T-helper 17 cell (primary cell): ENCODE results near the gene ZEB1. TPM values are rescaled to one million over a fixed set of nuclear protein-coding genes. Genes with fewer than 3 reads are reported as not detected.
"Not testable (repeated sequence)": the region's sequence is repeated elsewhere in the genome, so short reads cannot be mapped to it uniquely, and the experiment has no call there.

Experiments used
- ATAC-seq: fragments of 150-1000 bp; cut with Tn5 transposase; 2 replicates; pipeline ENCODE4 v1.10.0; 2021; ENCODE audit warnings: mild to moderate bottlenecking, moderate library complexity
- DNase-seq, 3 donors: peaks; one replicate each; pipeline versions ENCODE4 v3.0.0 to v3.0.0-alpha.2; 2020 to 2021
- H3K9me3 ChIP-seq: one replicate; pipeline ENCODE4 v1.7.0; 2013; ENCODE audit warnings: low read length, mild to moderate bottlenecking; ENCODE audit not compliant: control insufficient read depth, poor library complexity, severe bottlenecking
- H3K27ac Mint-ChIP-seq: one replicate; pipeline ENCODE4 v1.8.0; 2022; ENCODE audit warnings: mild to moderate bottlenecking, moderate library complexity, mixed read lengths
- H3K27me3 Mint-ChIP-seq: one replicate; pipeline ENCODE4 v1.8.0; 2022; ENCODE audit warnings: mixed read lengths
- H3K36me3 Mint-ChIP-seq: one replicate; pipeline ENCODE4 v1.8.0; 2022; ENCODE audit warnings: low read depth, mixed read lengths
- H3K4me1 Mint-ChIP-seq: one replicate; pipeline ENCODE4 v1.8.0; 2022; ENCODE audit warnings: mild to moderate bottlenecking, mixed read lengths
- H3K4me3 Mint-ChIP-seq: one replicate; pipeline ENCODE4 v1.8.0; 2022; ENCODE audit warnings: mild to moderate bottlenecking, moderate library complexity, mixed read lengths
- total RNA-seq, 4 donors: library from RNA in 2 of 4; stranded (reverse) in 2 of 4; gene quantifications; one replicate each; pipeline ENCODE4 v1.2.3 and lab custom pipeline; 2022 to 2026

ZEB1 gene
- total RNA-seq, 2 donors from 2014 or later = 94.6 to 97.6 TPM

- ATAC-seq (no peak), DNase-seq (no peak)
- H3K27ac Mint-ChIP-seq = peak overlapping the region; percentile 79
- no peaks in the 10 kb centered on the region for H3K27me3 Mint-ChIP-seq
- no peaks in the 10 kb centered on the region for H3K9me3 ChIP-seq
- H3K36me3 Mint-ChIP-seq = peaks cover 2% of the 10 kb centered on the region
- peaks cover 30% of the 10 kb centered on the region for H3K4me1 Mint-ChIP-seq
- no peak overlapping the region for H3K4me3 Mint-ChIP-seq
Observed at GRCh38 chr10:31393844-31394243, 74.8 kb downstream of the ZEB1 start.

- H3K4me1 Mint-ChIP-seq = peaks cover 40% of the 10 kb centered on the region
- H3K36me3 Mint-ChIP-seq = peaks cover 6% of the 10 kb centered on the region
- H3K9me3 ChIP-seq = no peaks in the 10 kb centered on the region
- H3K27ac Mint-ChIP-seq = no peak overlapping the region
- ATAC-seq (no peak), DNase-seq (no peak)
- no peak overlapping the region for H3K4me3 Mint-ChIP-seq
- H3K27me3 Mint-ChIP-seq = no peaks in the 10 kb centered on the region
Observed at GRCh38 chr10:31395695-31396094, 76.7 kb downstream of the ZEB1 start.

- H3K9me3 ChIP-seq = no peaks in the 10 kb centered on the region
- ATAC-seq (no peak), DNase-seq (no peak)
- H3K4me1 Mint-ChIP-seq = peaks cover 40% of the 10 kb centered on the region
- peaks cover 4% of the 10 kb centered on the region for H3K36me3 Mint-ChIP-seq
- no peak overlapping the region for H3K4me3 Mint-ChIP-seq
- H3K27me3 Mint-ChIP-seq = no peaks in the 10 kb centered on the region
- no peak overlapping the region for H3K27ac Mint-ChIP-seq
Observed at GRCh38 chr10:31396376-31396775, 77.4 kb downstream of the ZEB1 start.

- no peaks in the 10 kb centered on the region for H3K27me3 Mint-ChIP-seq
- DNase-seq (no peak), ATAC-seq (no peak)
- H3K9me3 ChIP-seq = no peaks in the 10 kb centered on the region
- H3K36me3 Mint-ChIP-seq = peaks cover 8% of the 10 kb centered on the region
- no peak overlapping the region for H3K27ac Mint-ChIP-seq
- H3K4me3 Mint-ChIP-seq = no peak overlapping the region
- peaks cover 43% of the 10 kb centered on the region for H3K4me1 Mint-ChIP-seq
Observed at GRCh38 chr10:31397852-31398251, 78.8 kb downstream of the ZEB1 start.

- no peak overlapping the region for H3K4me3 Mint-ChIP-seq
- peaks cover 8% of the 10 kb centered on the region for H3K36me3 Mint-ChIP-seq
Observed at GRCh38 chr10:31399171-31399570, 80.2 kb downstream of the ZEB1 start.

GRCh38 chr10:31399631-31400030 is 80.6 kb downstream of the ZEB1 start:
- H3K4me3 Mint-ChIP-seq = no peak overlapping the region
- peaks cover 38% of the 10 kb centered on the region for H3K4me1 Mint-ChIP-seq
- no peaks in the 10 kb centered on the region for H3K9me3 ChIP-seq
- H3K27me3 Mint-ChIP-seq = no peaks in the 10 kb centered on the region
- H3K36me3 Mint-ChIP-seq = peaks cover 8% of the 10 kb centered on the region
- DNase-seq (no peak), ATAC-seq (no peak)
- peak overlapping the region; percentile 81 for H3K27ac Mint-ChIP-seq

More at GRCh38 chr10:31399171-31399570, 80.2 kb downstream of the ZEB1 start:
- peak overlapping the region; percentile 81 for H3K27ac Mint-ChIP-seq
- H3K9me3 ChIP-seq = no peaks in the 10 kb centered on the region
- no peaks in the 10 kb centered on the region for H3K27me3 Mint-ChIP-seq
- H3K4me1 Mint-ChIP-seq = peaks cover 39% of the 10 kb centered on the region
- ATAC-seq = no peak
- DNase-seq = no peak

GRCh38 chr10:31401287-31401686 is 82.3 kb downstream of the ZEB1 start:
- Mint-ChIP-seq H3K36me3 (peaks cover 8% of the 10 kb centered on the region), H3K27ac (peak overlapping the region; percentile 68), H3K4me3 (no peak overlapping the region), H3K27me3 (no peaks in the 10 kb centered on the region), H3K4me1 (peaks cover 30% of the 10 kb centered on the region)
- ATAC-seq (no peak), DNase-seq (no peak)
- H3K9me3 ChIP-seq = no peaks in the 10 kb centered on the region

- peak; percentile 37 for ATAC-seq
- Mint-ChIP-seq H3K27ac (no peak overlapping the region), H3K4me1 (peaks cover 22% of the 10 kb centered on the region)
Observed at GRCh38 chr10:31404640-31405039, 85.6 kb downstream of the ZEB1 start.

GRCh38 chr10:31405829-31406228 is 86.8 kb downstream of the ZEB1 start:
- H3K27ac Mint-ChIP-seq, H3K27me3 Mint-ChIP-seq: not testable (repeated sequence)
- peaks cover 11% of the 10 kb centered on the region for H3K36me3 Mint-ChIP-seq

More at GRCh38 chr10:31404640-31405039, 85.6 kb downstream of the ZEB1 start:
- H3K9me3 ChIP-seq = no peaks in the 10 kb centered on the region
- Mint-ChIP-seq H3K27me3 (no peaks in the 10 kb centered on the region), H3K36me3 (peaks cover 14% of the 10 kb centered on the region), H3K4me3 (no peak overlapping the region)
- no peak for DNase-seq

GRCh38 chr10:31412397-31412796 is 93.4 kb downstream of the ZEB1 start:
- not testable (repeated sequence) for H3K27me3 Mint-ChIP-seq, ATAC-seq, H3K36me3 Mint-ChIP-seq, H3K4me3 Mint-ChIP-seq, DNase-seq, H3K27ac Mint-ChIP-seq, H3K9me3 ChIP-seq
- H3K4me1 Mint-ChIP-seq = peaks cover 16% of the 10 kb centered on the region

More at GRCh38 chr10:31405829-31406228, 86.8 kb downstream of the ZEB1 start:
- peaks cover 19% of the 10 kb centered on the region for H3K4me1 Mint-ChIP-seq
- not testable (repeated sequence) for ATAC-seq, H3K9me3 ChIP-seq, DNase-seq, H3K4me3 Mint-ChIP-seq

GRCh38 chr10:31413325-31413724 is 94.3 kb downstream of the ZEB1 start:
- H3K27ac Mint-ChIP-seq = peak overlapping the region; percentile 32

GRCh38 chr10:31418481-31418880 is 99.5 kb downstream of the ZEB1 start:
- H3K9me3 ChIP-seq = no peaks in the 10 kb centered on the region
- Mint-ChIP-seq H3K4me1 (peaks cover 40% of the 10 kb centered on the region), H3K4me3 (no peak overlapping the region), H3K27me3 (no peaks in the 10 kb centered on the region), H3K36me3 (peaks cover 2% of the 10 kb centered on the region), H3K27ac (no peak overlapping the region)
- ATAC-seq (no peak), DNase-seq (no peak)

More at GRCh38 chr10:31413325-31413724, 94.3 kb downstream of the ZEB1 start:
- no peak for ATAC-seq
- peaks cover 23% of the 10 kb centered on the region for H3K4me1 Mint-ChIP-seq
- no peak for DNase-seq
- H3K9me3 ChIP-seq = no peaks in the 10 kb centered on the region
- no peak overlapping the region for H3K4me3 Mint-ChIP-seq
- peaks cover 6% of the 10 kb centered on the region for H3K36me3 Mint-ChIP-seq
- no peaks in the 10 kb centered on the region for H3K27me3 Mint-ChIP-seq

GRCh38 chr10:31419394-31420063 is 100.5 kb downstream of the ZEB1 start:
- DNase-seq (no peak), ATAC-seq (no peak)
- Mint-ChIP-seq H3K27ac (no peak overlapping the region), H3K27me3 (no peaks in the 10 kb centered on the region), H3K36me3 (peaks cover 2% of the 10 kb centered on the region), H3K4me3 (no peak overlapping the region), H3K4me1 (peaks cover 37% of the 10 kb centered on the region)
- no peaks in the 10 kb centered on the region for H3K9me3 ChIP-seq

GRCh38 chr10:31421322-31421721 is 102.3 kb downstream of the ZEB1 start:
- H3K4me1 Mint-ChIP-seq = peaks cover 37% of the 10 kb centered on the region

More at GRCh38 chr10:31421322-31421721, 102.3 kb downstream of the ZEB1 start:
- no peak overlapping the region for H3K27ac Mint-ChIP-seq
- H3K4me3 Mint-ChIP-seq = no peak overlapping the region
- ATAC-seq (no peak), DNase-seq (no peak)
- peaks cover 2% of the 10 kb centered on the region for H3K36me3 Mint-ChIP-seq
- no peaks in the 10 kb centered on the region for H3K27me3 Mint-ChIP-seq
- no peaks in the 10 kb centered on the region for H3K9me3 ChIP-seq
